ENCODE measurements around the gene SPRY1.

SPRY1 gene

GRCh38 chr4:123419885-123420755 is 23.5 kb downstream of the SPRY1 start:
- no peak for TF ChIP-seq CTCF (conservative IDR thresholded peaks at IDR 0.05; ENCODE audit: low read length)
- DNase-seq (ENCODE audit: low read depth): no peak
- no peak overlapping the region for H3K4me3 ChIP-seq (ENCODE audit: low read length)

- no peak for TF ChIP-seq CTCF (conservative IDR thresholded peaks at IDR 0.05; ENCODE audit: low read length)
- no peak for DNase-seq (ENCODE audit: low read depth)
- no peak overlapping the region for H3K4me3 ChIP-seq (ENCODE audit: low read length)
Observed at GRCh38 chr4:123421227-123421936, 24.8 kb downstream of the SPRY1 start.

- DNase-seq (ENCODE audit: low read depth): no peak
- TF ChIP-seq CTCF (conservative IDR thresholded peaks at IDR 0.05; ENCODE audit: low read length): no peak
- H3K4me3 ChIP-seq (ENCODE audit: low read length): no peak overlapping the region
Observed at GRCh38 chr4:123421937-123422781, 25.6 kb downstream of the SPRY1 start.

- no peak overlapping the region for H3K4me3 ChIP-seq (ENCODE audit: low read length)
- no peak for DNase-seq (ENCODE audit: low read depth)
- TF ChIP-seq CTCF (conservative IDR thresholded peaks at IDR 0.05; ENCODE audit: low read length): no peak
Observed at GRCh38 chr4:123423819-123424218, 27.2 kb downstream of the SPRY1 start.

- no peak overlapping the region for H3K4me3 ChIP-seq (ENCODE audit: low read length)
- no peak for DNase-seq (ENCODE audit: low read depth)
- no peak for TF ChIP-seq CTCF (conservative IDR thresholded peaks at IDR 0.05; ENCODE audit: low read length)
Observed at GRCh38 chr4:123427951-123428350, 31.4 kb downstream of the SPRY1 start.

GRCh38 chr4:123430031-123430430 is 33.4 kb downstream of the SPRY1 start:
- no peak for TF ChIP-seq CTCF (conservative IDR thresholded peaks at IDR 0.05; ENCODE audit: low read length)
- DNase-seq (ENCODE audit: low read depth): no peak
- no peak overlapping the region for H3K4me3 ChIP-seq (ENCODE audit: low read length)
